Activated naive CD8-positive, alpha-beta T cell (primary cell): ENCODE results near the gene VAMP4.

Experiments
- H3K27ac Mint-ChIP-seq: one replicate; pipeline ENCODE4 v1.8.0; 2021; ENCODE audit warnings: mixed read lengths
- H3K27me3 Mint-ChIP-seq: one replicate; pipeline ENCODE4 v1.8.0; 2021; ENCODE audit warnings: mixed read lengths
- H3K36me3 Mint-ChIP-seq: one replicate; pipeline ENCODE4 v1.8.0; 2021; ENCODE audit warnings: mixed read lengths
- H3K4me1 Mint-ChIP-seq: one replicate; pipeline ENCODE4 v1.8.0; 2021; ENCODE audit warnings: low read depth, mixed read lengths
- H3K4me3 Mint-ChIP-seq: one replicate; pipeline ENCODE4 v1.8.0; 2021; ENCODE audit warnings: mild to moderate bottlenecking, mixed read lengths
- H3K9me3 Mint-ChIP-seq: one replicate; pipeline ENCODE4 v1.8.0; 2021; ENCODE audit warnings: low read depth, mixed read lengths

Gene VAMP4

DNA sequence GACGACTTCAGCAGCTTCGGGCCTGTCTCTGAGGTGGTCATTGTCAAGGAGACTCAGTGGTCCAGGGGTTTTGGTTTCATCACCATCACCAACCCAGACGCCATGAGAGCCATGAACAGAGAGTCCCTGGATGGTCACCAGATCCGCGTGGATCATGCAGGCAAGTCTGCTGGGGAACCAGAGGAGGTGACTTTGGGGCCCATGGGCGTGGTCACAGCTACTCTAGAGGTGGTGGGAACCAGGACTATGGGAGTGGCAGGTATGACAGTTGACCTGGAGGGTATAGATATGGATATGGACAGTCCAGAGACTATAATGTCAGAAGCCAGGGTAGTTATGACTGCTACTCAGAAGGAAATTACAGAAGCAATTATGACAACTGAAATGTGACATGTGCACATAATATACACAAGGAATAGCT is 20.3 kb upstream of the VAMP4 start:
- H3K4me1 Mint-ChIP-seq = no peaks in the 10 kb centered on the region
- no peaks in the 10 kb centered on the region for H3K9me3 Mint-ChIP-seq
- H3K27ac Mint-ChIP-seq = no peak overlapping the region
- H3K36me3 Mint-ChIP-seq = no peaks in the 10 kb centered on the region
- no peak overlapping the region for H3K4me3 Mint-ChIP-seq
- H3K27me3 Mint-ChIP-seq = peaks cover 11% of the 10 kb centered on the region

DNA sequence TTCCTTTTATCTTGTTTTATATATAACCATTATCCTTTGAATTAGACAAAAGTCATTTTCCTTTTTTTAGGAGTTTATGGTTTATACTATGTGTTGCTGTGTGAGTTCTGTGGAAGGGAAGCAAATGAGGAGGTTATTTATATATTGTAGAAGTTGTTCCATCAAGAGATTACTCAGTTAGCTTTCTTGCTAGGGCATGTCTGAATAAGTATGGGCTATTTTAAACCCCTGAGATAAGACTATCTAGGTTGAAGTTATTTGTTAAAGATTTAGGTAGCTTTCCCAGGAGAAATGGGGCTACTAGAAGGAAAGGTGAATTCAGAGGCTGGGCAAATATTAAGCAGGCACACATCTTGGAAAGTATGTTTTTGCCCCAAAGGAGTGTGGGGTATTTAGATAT is 16.1 kb upstream of the VAMP4 start:
- no peak overlapping the region for H3K4me3 Mint-ChIP-seq
- H3K36me3 Mint-ChIP-seq = no peaks in the 10 kb centered on the region
- peaks cover 2% of the 10 kb centered on the region for H3K27me3 Mint-ChIP-seq
- H3K27ac Mint-ChIP-seq = no peak overlapping the region
- H3K4me1 Mint-ChIP-seq = no peaks in the 10 kb centered on the region
- H3K9me3 Mint-ChIP-seq = no peaks in the 10 kb centered on the region

DNA sequence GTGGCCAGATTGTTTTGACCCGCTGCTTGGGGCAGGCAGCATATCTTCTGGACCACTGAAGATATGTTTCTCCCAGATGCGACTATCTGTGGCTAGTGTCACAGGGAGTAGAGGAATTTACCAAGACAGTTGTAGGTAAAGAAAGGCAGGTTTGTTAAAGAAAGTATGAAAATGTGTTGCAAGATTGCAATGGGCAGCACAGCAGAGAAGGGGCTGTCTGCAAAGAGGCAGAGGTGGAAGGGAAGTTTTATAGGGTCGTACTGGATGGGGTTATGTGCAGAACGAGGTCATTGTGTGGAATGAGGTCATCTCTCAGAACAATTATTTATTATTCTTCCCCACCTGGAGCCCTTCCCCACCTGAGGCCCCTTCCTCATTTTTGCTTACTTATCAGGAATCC is 15.0 kb upstream of the VAMP4 start:
- Mint-ChIP-seq H3K27ac (no peak overlapping the region), H3K4me1 (no peaks in the 10 kb centered on the region), H3K9me3 (no peaks in the 10 kb centered on the region), H3K27me3 (peaks cover 2% of the 10 kb centered on the region), H3K36me3 (no peaks in the 10 kb centered on the region), H3K4me3 (no peak overlapping the region)

DNA sequence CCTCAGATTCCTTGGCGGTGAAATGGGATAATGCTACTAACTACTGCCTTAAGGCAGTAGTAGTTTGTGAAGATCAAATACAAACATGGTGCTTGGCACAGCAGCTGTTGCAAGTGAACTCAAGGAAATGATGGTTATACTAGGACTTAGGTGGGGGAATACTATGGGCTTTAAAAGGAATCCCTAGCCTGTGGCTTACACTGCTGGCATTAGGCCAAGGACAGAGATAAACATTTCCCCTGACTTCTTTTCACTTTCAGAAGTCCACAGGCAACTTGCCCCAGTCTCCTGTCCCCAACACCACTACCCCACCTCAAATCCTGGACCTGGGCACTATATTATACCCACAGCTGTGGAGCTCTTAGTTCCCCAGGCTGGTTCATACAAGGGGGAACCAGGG is 13.1 kb upstream of the VAMP4 start:
- H3K27me3 Mint-ChIP-seq = peaks cover 2% of the 10 kb centered on the region
- H3K4me3 Mint-ChIP-seq = no peak overlapping the region
- H3K9me3 Mint-ChIP-seq = no peaks in the 10 kb centered on the region
- no peak overlapping the region for H3K27ac Mint-ChIP-seq
- H3K4me1 Mint-ChIP-seq = no peaks in the 10 kb centered on the region
- no peaks in the 10 kb centered on the region for H3K36me3 Mint-ChIP-seq

DNA sequence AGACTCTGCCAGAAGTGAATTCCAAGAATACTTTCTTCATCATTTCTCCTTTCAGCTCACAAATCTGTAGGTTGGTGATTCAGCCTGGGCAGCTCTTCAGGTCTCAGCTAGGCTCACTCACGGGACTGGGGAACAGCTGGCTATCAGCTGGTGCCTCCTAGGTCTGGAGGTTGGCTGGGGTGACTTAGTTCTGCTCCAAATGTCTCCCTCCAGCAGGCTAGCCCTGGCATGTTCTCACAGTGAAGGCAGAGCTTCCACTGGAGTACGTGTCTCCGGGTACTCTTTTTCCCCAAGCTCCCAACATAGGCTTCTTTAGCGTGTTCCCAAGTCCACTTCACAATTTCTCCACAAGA is 12.5 kb upstream of the VAMP4 start:
- Mint-ChIP-seq H3K4me3 (no peak overlapping the region), H3K36me3 (no peaks in the 10 kb centered on the region), H3K27me3 (peaks cover 2% of the 10 kb centered on the region), H3K27ac (no peak overlapping the region), H3K4me1 (no peaks in the 10 kb centered on the region), H3K9me3 (no peaks in the 10 kb centered on the region)

DNA sequence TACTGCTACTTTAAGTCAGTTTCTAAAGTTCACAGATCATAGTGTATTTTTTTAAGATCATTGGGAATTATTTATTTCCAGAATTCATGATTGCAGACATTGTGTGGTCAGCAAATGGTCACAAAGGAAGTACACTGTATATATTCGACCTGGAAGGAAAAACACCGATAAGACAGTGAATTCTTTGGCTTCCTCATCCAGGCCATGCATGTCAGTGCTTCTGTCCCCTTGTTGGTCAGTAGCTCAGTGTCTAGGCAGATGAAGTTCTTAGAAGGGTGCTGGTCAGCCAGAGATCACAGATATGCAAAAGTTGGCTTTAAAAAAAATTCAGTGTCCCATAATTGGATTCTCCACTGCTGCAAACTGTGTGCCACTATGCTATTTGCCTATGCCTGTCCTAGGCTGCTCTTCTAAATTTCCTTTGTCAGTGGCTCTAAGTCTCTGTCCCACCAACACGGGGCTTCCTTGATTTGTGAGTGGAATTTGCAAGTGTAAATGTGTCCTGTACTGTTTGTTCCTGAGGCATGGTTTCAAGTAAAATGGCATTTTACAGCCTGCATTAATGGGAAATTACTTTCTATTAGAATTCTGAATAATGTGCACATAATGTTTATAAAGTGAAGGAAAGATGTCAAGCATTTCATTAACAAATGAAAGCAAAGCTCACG is 12.0 kb upstream of the VAMP4 start:
- Mint-ChIP-seq H3K27ac (no peak overlapping the region), H3K27me3 (peaks cover 2% of the 10 kb centered on the region), H3K4me3 (no peak overlapping the region), H3K9me3 (no peaks in the 10 kb centered on the region), H3K36me3 (no peaks in the 10 kb centered on the region), H3K4me1 (no peaks in the 10 kb centered on the region)

DNA sequence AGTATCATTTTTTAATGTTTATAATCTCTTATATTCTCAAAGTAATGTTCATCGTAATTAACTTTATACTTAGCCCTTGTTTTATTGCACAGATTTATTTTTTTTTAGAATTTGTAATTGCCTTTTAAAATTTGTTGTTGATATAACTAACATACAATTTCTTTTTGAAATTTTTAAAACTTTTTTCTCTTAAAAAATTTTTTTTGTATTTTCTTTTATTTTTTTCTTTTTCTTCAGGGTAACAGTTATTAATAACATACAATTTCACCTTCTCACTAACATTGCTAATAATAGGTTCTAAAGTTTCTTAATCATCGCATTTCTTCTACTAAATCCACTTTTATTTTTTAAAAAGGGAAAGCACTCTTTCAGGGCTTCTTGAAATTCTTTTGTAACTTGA is 11.3 kb upstream of the VAMP4 start:
- Mint-ChIP-seq H3K27me3 (peaks cover 2% of the 10 kb centered on the region), H3K4me1 (no peaks in the 10 kb centered on the region)

DNA sequence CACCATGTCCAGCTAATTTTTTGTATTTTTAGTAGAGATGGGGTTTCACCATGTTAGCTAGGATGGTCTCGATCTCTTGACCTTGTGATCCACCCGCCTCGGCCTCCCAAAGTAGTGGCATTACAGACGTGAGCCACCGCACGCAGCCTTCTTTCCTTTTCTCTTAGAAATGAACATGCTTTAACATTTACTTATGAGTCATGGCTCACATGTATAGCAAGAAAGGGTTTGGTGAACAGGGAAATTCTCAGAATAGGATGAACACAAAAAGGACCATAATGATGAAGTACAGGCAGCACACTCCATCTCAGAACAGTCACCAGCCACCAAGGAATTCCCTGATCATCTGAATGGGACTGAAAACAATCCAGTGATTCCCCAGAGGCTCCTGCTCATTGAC is 9.4 kb upstream of the VAMP4 start:
- Mint-ChIP-seq H3K4me1 (no peaks in the 10 kb centered on the region), H3K4me3 (no peak overlapping the region), H3K9me3 (no peaks in the 10 kb centered on the region), H3K36me3 (no peaks in the 10 kb centered on the region), H3K27ac (no peak overlapping the region), H3K27me3 (no peaks in the 10 kb centered on the region)

More for the DNA sequence above, 11.3 kb upstream of the VAMP4 start:
- Mint-ChIP-seq H3K9me3 (no peaks in the 10 kb centered on the region), H3K4me3 (no peak overlapping the region), H3K36me3 (no peaks in the 10 kb centered on the region), H3K27ac (no peak overlapping the region)

DNA sequence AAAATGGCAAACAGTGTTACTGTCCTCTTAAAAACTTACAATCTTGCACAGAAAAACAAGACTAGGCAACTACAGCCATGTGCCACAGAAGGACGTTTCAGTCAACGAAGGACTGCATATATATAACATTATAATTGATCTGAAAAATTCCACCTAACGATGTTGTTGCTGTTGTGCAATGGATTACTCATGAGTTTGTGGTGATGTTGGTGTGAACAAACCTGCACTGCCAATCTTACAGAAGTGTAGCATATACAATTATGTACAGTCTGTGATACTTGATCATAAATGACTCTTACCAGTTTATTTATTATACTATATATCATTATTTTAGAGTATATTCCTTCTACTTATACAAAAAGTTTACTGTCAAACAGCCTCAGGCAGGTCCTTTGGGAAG is 6.8 kb upstream of the VAMP4 start:
- Mint-ChIP-seq H3K9me3 (no peaks in the 10 kb centered on the region), H3K4me1 (peaks cover 8% of the 10 kb centered on the region), H3K36me3 (no peaks in the 10 kb centered on the region), H3K4me3 (no peak overlapping the region), H3K27me3 (no peaks in the 10 kb centered on the region), H3K27ac (no peak overlapping the region)

DNA sequence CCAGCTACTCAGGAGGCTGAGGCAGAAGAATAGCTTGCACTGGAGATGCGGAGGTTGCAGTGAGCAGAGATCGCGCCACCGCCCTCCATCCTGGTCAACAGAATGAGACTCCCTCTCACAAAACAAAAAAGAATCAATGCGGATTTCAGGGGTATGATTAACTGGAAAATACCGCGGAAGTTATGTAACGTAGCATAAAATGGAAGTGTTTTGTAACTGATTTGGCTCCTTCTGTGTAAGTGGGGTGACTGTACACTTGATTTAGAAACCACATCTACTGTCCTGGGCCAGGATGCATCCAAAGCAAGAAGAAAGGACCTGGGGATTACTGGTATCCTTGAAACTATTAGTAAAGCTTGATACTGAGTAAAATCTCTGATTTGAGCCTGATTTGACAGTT is 3.1 kb upstream of the VAMP4 start:
- H3K27me3 Mint-ChIP-seq = no peaks in the 10 kb centered on the region
- H3K4me3 Mint-ChIP-seq = no peak overlapping the region
- no peak overlapping the region for H3K27ac Mint-ChIP-seq
- H3K9me3 Mint-ChIP-seq = no peaks in the 10 kb centered on the region
- no peaks in the 10 kb centered on the region for H3K36me3 Mint-ChIP-seq
- peaks cover 39% of the 10 kb centered on the region for H3K4me1 Mint-ChIP-seq

DNA sequence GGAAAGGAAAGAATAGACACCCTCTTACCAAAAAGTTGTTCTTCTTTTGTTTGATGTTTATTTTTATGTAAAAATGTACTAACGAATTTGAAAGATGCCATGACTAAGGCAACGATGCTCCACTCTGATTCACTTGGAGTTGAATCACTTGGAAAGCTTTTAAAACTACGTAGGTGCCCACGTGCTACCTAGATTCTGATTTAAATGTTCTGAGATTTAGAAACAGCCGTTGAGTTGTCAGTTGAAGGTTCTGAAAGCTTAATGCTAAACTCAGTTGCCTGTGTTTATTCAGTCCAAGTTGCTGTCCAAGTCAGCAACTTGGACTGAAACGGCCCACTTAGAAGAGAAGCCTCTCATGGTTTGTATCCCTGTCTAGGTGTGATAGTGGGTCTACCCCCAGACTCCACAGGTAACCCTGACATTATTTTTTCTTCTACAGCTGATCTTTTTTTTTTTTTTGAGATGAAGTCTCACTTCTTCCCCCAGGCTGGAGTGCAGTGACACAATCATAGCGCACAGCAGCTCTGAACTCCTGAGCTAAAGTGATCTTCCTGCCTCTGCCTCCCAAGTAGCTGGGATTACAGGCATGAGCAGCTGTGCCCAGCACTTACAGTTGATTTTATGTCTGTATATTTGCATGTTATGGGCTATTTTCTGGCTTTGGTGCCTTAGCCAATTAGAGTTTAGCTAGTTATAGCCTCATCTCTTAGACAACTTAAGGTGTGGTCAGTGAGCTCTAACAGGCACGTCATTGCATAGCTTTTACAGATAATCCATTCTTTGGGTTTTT is 1.4 kb upstream of the VAMP4 start:
- peak overlapping the region; percentile 99 for H3K4me3 Mint-ChIP-seq
- H3K9me3 Mint-ChIP-seq = no peaks in the 10 kb centered on the region

DNA sequence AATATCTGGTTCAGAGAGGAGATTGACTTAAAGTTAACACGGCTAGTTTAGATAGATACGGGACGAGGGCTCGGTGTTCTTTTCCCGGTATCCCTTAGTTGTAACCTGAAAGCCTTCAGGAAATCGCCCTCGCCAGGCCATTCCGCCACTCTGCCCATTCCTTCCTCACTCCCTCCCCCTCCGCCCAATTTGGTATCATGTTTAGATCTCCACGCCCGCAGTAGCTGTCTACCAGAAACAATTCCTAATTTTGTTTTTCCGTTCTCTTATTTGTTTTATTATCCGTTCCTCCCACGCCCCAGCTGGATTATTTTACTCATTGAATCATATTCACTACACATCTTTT is 685 bp upstream of the VAMP4 start:
- peak overlapping the region; percentile 99 for H3K4me3 Mint-ChIP-seq
- peaks cover 58% of the 10 kb centered on the region for H3K4me1 Mint-ChIP-seq
- peak overlapping the region; percentile 99 for H3K27ac Mint-ChIP-seq
- H3K9me3 Mint-ChIP-seq = no peaks in the 10 kb centered on the region
- peaks cover 6% of the 10 kb centered on the region for H3K36me3 Mint-ChIP-seq
- no peaks in the 10 kb centered on the region for H3K27me3 Mint-ChIP-seq

More for the DNA sequence above, 1.4 kb upstream of the VAMP4 start:
- peaks cover 5% of the 10 kb centered on the region for H3K36me3 Mint-ChIP-seq
- H3K27me3 Mint-ChIP-seq = no peaks in the 10 kb centered on the region
- peak overlapping the region; percentile 99 for H3K27ac Mint-ChIP-seq
- H3K4me1 Mint-ChIP-seq = peaks cover 56% of the 10 kb centered on the region

DNA sequence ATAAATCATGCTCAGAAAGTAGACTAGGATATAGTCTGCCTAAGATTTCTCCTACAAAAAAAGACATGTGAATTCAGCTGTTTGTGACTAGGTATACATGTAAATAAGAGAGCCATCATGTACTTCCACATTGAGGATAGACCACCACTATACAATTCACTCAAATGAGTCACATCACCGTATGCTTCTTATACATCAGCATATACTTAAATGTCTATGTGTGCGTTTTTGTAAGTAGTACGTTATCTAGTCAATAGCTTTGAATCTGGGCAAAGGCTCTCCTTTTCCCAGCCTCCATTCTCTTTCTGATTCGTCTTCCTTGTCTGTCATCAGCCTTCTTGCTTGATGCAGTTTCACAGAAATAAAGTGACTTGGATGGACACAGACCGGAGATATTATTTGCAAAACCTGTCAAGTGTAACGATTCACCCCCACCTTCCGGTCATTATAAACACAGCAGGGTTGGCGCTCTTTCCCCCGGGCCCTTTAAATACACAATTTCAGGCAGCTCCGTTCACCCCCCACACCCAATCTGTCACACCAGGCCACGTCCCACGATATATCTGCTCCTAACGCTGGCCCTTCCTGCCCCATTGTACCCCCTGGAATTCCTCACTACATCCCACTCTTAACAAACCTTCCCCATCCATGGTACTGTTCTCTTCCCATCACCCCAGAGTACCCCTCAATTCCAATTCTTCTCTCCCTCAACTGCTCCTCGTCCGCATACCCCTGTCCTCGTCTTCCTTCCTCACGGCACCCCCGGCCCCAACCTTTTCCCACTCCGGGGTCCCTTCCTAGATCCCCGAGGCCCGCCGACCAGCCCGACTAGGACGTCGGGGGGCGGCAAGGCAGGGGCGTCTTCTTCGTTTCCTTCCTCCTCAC is 636 bp downstream of the VAMP4 start:
- Mint-ChIP-seq H3K4me1 (peaks cover 61% of the 10 kb centered on the region), H3K27me3 (no peaks in the 10 kb centered on the region), H3K27ac (peak overlapping the region; percentile 99), H3K36me3 (peaks cover 8% of the 10 kb centered on the region), H3K4me3 (peak overlapping the region; percentile 99), H3K9me3 (no peaks in the 10 kb centered on the region)

DNA sequence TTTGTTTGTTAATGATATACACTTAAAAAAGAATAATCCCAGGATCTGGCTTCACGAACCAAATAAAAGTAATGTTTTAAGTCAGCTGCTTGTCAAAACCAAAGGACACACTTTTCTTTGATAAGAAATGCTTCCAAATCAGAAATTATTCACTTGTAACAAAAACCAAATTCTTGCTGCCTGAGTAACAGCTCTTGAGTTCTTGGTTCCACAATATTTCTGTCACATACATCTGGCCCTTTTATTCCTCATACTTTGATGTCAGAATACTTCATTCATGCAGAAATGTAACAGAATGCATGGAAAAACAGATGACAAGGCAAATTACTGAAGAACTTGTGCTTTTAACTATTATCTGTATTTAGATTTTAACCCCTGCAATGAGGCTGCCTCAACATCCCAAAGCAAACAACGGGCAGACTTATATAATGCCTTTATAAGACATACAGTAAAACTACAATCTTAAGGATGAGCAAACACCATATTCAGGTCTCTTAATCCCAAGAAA is 1.5 kb downstream of the VAMP4 start:
- Mint-ChIP-seq H3K27me3 (no peaks in the 10 kb centered on the region), H3K27ac (peak overlapping the region; percentile 99), H3K4me1 (peaks cover 63% of the 10 kb centered on the region), H3K9me3 (no peaks in the 10 kb centered on the region), H3K36me3 (peaks cover 9% of the 10 kb centered on the region), H3K4me3 (peak overlapping the region; percentile 99)

DNA sequence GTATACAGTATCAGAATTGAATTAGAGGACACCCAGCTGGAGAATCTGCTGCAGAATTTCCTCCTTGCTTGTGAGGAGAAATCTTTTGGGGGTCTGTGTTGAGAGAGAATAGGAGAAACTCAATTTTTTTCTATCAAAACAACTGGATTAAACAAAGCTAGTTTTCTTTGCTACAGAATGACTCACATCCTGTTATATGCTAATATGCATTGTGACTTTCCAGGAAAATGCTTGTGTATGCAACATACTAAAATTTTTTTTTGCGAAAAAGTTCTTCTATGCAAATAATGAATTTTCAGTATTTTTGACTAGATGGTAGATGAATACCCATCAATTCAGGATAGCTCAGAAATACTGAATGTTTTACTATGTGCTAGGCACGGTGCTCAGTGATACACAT is 2.2 kb downstream of the VAMP4 start:
- H3K27ac Mint-ChIP-seq = peak overlapping the region; percentile 99

More for the DNA sequence above, 2.2 kb downstream of the VAMP4 start:
- Mint-ChIP-seq H3K4me3 (peak overlapping the region; percentile 99), H3K36me3 (peaks cover 11% of the 10 kb centered on the region), H3K4me1 (peaks cover 65% of the 10 kb centered on the region), H3K9me3 (no peaks in the 10 kb centered on the region), H3K27me3 (no peaks in the 10 kb centered on the region)
